HCT116 (cell line): ENCODE results near the gene GIN1. TPM values are rescaled to one million over a fixed set of nuclear protein-coding genes. Genes with fewer than 3 reads are reported as not detected.

ENCODE experiments used
- ATAC-seq: fragments of 200-7000 bp; cut with Tn5 transposase; 2 replicates; pipeline ENCODE4 v1.9.1; 2020; ENCODE audit warnings: mild to moderate bottlenecking, moderate library complexity
- Bru-seq: library from RNA; stranded (reverse); fragments of 400-500 nt; gene quantifications from one replicate; lab custom pipeline; 2021; lab: Mats Ljungman, UMichigan
- BruChase-seq, 2 experiments: library from RNA; stranded (reverse); fragments of 400-500 nt; gene quantifications; one replicate each; lab custom pipeline; 2021; lab: Mats Ljungman, UMichigan
- BruUV-seq: library from RNA; stranded (reverse); fragments of 400-500 nt; replicated peaks from 2 replicates; lab custom pipeline; 2021; lab: Mats Ljungman, UMichigan
- CTCF ChIA-PET: fragments of 300-600 bp; sonication (Branson Sonifier 250); formaldehyde crosslinking; loops from one replicate; lab custom pipeline; 2021; ENCODE audit warnings: antibody characterized with exemption; lab: Charles Lee
- POLR2A ChIA-PET: fragments of 300-600, 350-600 bp; sonication (Branson Sonifier 250); formaldehyde crosslinking; loops from one replicate; lab custom pipeline; 2021; ENCODE audit warnings: antibody characterized with exemption; lab: Charles Lee
- RAD21 ChIA-PET, 2 experiments: fragments of 300-600 bp; sonication (Branson Sonifier 250); formaldehyde crosslinking; loops; one replicate each; lab custom pipeline; 2023; ENCODE audit warnings: low total read pairs in 2 of 2; ENCODE audit not compliant: uncharacterized antibody in 2 of 2, unreplicated experiment in 2 of 2, low non-redundant PET in 1 of 2; lab: Charles Lee
- DNase-seq: peaks from one replicate; pipeline ENCODE4 v3.0.0-alpha.2; 2010; ENCODE audit warnings: low read depth, low spot score
- H2AFZ ChIP-seq: fragments of 200-600 bp; shearing (Covaris generic), sonication (generic); 2 replicates; pipeline ENCODE4 v1.6.1; 2017; ENCODE audit warnings: low read depth, mixed run types, mixed read lengths, antibody characterized with exemption, low read length; ENCODE audit not compliant: poor library complexity, severe bottlenecking
- H3K27ac ChIP-seq: 2 replicates; pipeline ENCODE4 v1.5.1; 2012; ENCODE audit warnings: low read depth, low read length
- H3K27me3 ChIP-seq: fragments of 200-600 bp; sonication (generic); 2 replicates; pipeline ENCODE4 v1.6.1; 2016; ENCODE audit warnings: mixed run types, low read length, mixed read lengths; ENCODE audit not compliant: insufficient read depth
- H3K36me3 ChIP-seq, 2 experiments: fragments of 200-500 bp in 1 of 2; fragments of 200-600 bp in 1 of 2; sonication (Bioruptor generic) in 1 of 2; sonication (generic) in 1 of 2; 2 replicates each; pipeline versions ENCODE4 v1.5.1 to v1.6.1; 2014 to 2016; ENCODE audit warnings: low read length in 2 of 2, inconsistent platforms in 1 of 2, mixed read lengths in 1 of 2, mixed run types in 1 of 2; ENCODE audit not compliant: insufficient read depth in 2 of 2, control insufficient read depth in 1 of 2
- H3K4me1 ChIP-seq, 2 experiments: fragments of 200-600 bp in 1 of 2; sonication (generic) in 1 of 2; 2 replicates each; pipeline versions ENCODE4 v1.5.1 to v1.6.1; 2012 to 2017; ENCODE audit warnings: low read length in 2 of 2, inconsistent platforms in 1 of 2, mild to moderate bottlenecking in 1 of 2, mixed read lengths in 1 of 2, mixed run types in 1 of 2, moderate library complexity in 1 of 2; ENCODE audit not compliant: insufficient read depth in 2 of 2, control insufficient read depth in 1 of 2
- H3K4me2 ChIP-seq: fragments of 200-600 bp; sonication (generic); 2 replicates; pipeline ENCODE4 v1.6.1; 2017; ENCODE audit warnings: mixed run types, low read length, mixed read lengths
- H3K4me3 ChIP-seq, 2 experiments: fragments of 200-600 bp in 1 of 2; sonication (generic) in 1 of 2; replicated peaks in 1 of 2; 2 replicates each; pipeline ENCODE4 v1.5.1; 2011 to 2016; ENCODE audit warnings: low read length in 2 of 2, control low read depth in 1 of 2, low read depth in 1 of 2, mild to moderate bottlenecking in 1 of 2, mixed read lengths in 1 of 2, mixed run types in 1 of 2
- H3K79me2 ChIP-seq: fragments of 200-600 bp; sonication (generic); 2 replicates; pipeline ENCODE4 v1.6.1; 2017; ENCODE audit warnings: mild to moderate bottlenecking, mixed run types, low read length, moderate library complexity, mixed read lengths; ENCODE audit not compliant: insufficient read depth
- H3K9ac ChIP-seq: fragments of 200-600 bp; sonication (generic); 2 replicates; pipeline ENCODE4 v1.6.1; 2016; ENCODE audit warnings: low read length, mixed read lengths
- H3K9me2 ChIP-seq: fragments of 200-600 bp; sonication (generic), shearing (Covaris generic); 2 replicates; pipeline ENCODE4 v1.6.1; 2017; ENCODE audit warnings: mixed run types, mild to moderate bottlenecking, moderate library complexity; ENCODE audit not compliant: insufficient read depth
- H3K9me3 ChIP-seq, 2 experiments: fragments of 200-500 bp in 1 of 2; fragments of 200-600 bp in 1 of 2; sonication (Bioruptor generic) in 1 of 2; sonication (generic) in 1 of 2; 2 replicates each; pipeline ENCODE4 v1.6.1; 2014 to 2017; ENCODE audit warnings: low read length in 2 of 2, mixed read lengths in 2 of 2, inconsistent platforms in 1 of 2, low read depth in 1 of 2, mild to moderate bottlenecking in 1 of 2, mixed run types in 1 of 2, moderate library complexity in 1 of 2; ENCODE audit not compliant: control insufficient read depth in 1 of 2, insufficient read depth in 1 of 2
- H4K20me1 ChIP-seq: fragments of 200-600 bp; sonication (generic), shearing (Covaris generic); 2 replicates; pipeline ENCODE4 v1.6.1; 2017; ENCODE audit warnings: mixed run types, mild to moderate bottlenecking, moderate library complexity; ENCODE audit not compliant: insufficient read depth
- ATF3 ChIP-seq: IDR thresholded peaks from 2 replicates; pipeline ENCODE4 v1.6.1; 2012
- ELF1 ChIP-seq: IDR thresholded peaks from 2 replicates; pipeline ENCODE4 v1.6.1; 2012; ENCODE audit warnings: low read depth, borderline replicate concordance
- EZH2phosphoT487 ChIP-seq: fragments of 200-600 bp; IDR thresholded peaks from 2 replicates; pipeline ENCODE4 v1.6.1; 2018; ENCODE audit warnings: antibody characterized with exemption, borderline replicate concordance
- JUND ChIP-seq: IDR thresholded peaks from 2 replicates; pipeline ENCODE4 v1.6.1; 2012
- POLR2A ChIP-seq: IDR thresholded peaks from 2 replicates; pipeline ENCODE4 v1.7.0; 2011; ENCODE audit warnings: borderline replicate concordance; ENCODE audit not compliant: insufficient read depth, insufficient read length; ENCODE audit errors: extremely low read depth
- POLR2AphosphoS5 ChIP-seq: IDR thresholded peaks from 2 replicates; pipeline ENCODE4 v1.6.1; 2011; ENCODE audit warnings: mild to moderate bottlenecking, low read depth, low read length, moderate library complexity
- REST ChIP-seq: IDR thresholded peaks from 2 replicates; pipeline ENCODE4 v1.6.1; 2012; ENCODE audit warnings: low read depth
- SIN3A ChIP-seq: IDR thresholded peaks from 2 replicates; pipeline ENCODE4 v1.6.1; 2012; ENCODE audit warnings: low read depth
- SP1 ChIP-seq: IDR thresholded peaks from 2 replicates; pipeline ENCODE4 v1.6.1; 2012; ENCODE audit warnings: low read depth
- SRF ChIP-seq: IDR thresholded peaks from 2 replicates; pipeline ENCODE4 v1.6.1; 2012; ENCODE audit warnings: low read depth
- TCF7L2 ChIP-seq: IDR thresholded peaks from 2 replicates; pipeline ENCODE4 v1.7.0; 2011; ENCODE audit warnings: borderline replicate concordance, inconsistent platforms; ENCODE audit not compliant: insufficient read depth, insufficient read length; ENCODE audit errors: extremely low read depth
- ZBTB33 ChIP-seq: IDR thresholded peaks from 2 replicates; pipeline ENCODE4 v1.6.1; 2011; ENCODE audit warnings: mild to moderate bottlenecking, low read length, moderate library complexity; ENCODE audit not compliant: insufficient replicate concordance; ENCODE audit errors: extremely low read depth
- intact Hi-C: fragments of 100-400 bp; cut with micrococcal nuclease; formaldehyde crosslinking; loops from 2 replicates; pipeline ENCODE4 v1.10.0; 2022
- long read RNA-seq: library from polyadenylated mRNA; unstranded; transcript quantifications from one replicate; pipeline ENCODE4 v2.0.0, GENCODE V29; 2021; ENCODE audit not compliant: unreplicated experiment
- polyA plus RNA-seq: library from polyadenylated mRNA; unstranded; fragments of >200 nt; gene quantifications from 2 replicates; pipeline ENCODE4 v1.2.1, GENCODE V29; 2012; ENCODE audit warnings: missing spikeins
- total RNA-seq: library from RNA; stranded (reverse); gene quantifications from one replicate; pipeline ENCODE4 v1.2.1, GENCODE V29; 2021; ENCODE audit not compliant: unreplicated experiment
- TF ChIP-seq, protein P1 (sequence below), 3 experiments: fragments of 200-600 bp in 1 of 3; sonication (generic) in 1 of 3; IDR thresholded peaks in 2 of 3; conservative IDR thresholded peaks in 1 of 3; 2 replicates each; pipeline ENCODE4 v1.5.1; 2012 to 2017; ENCODE audit warnings: low read depth in 2 of 3, low read length in 2 of 3, antibody characterized with exemption in 1 of 3, borderline replicate concordance in 1 of 3, control low read depth in 1 of 3, mild to moderate bottlenecking in 1 of 3, mixed read lengths in 1 of 3, mixed run types in 1 of 3, moderate library complexity in 1 of 3; ENCODE audit not compliant: insufficient read depth in 1 of 3

The GIN1 gene, protein sequence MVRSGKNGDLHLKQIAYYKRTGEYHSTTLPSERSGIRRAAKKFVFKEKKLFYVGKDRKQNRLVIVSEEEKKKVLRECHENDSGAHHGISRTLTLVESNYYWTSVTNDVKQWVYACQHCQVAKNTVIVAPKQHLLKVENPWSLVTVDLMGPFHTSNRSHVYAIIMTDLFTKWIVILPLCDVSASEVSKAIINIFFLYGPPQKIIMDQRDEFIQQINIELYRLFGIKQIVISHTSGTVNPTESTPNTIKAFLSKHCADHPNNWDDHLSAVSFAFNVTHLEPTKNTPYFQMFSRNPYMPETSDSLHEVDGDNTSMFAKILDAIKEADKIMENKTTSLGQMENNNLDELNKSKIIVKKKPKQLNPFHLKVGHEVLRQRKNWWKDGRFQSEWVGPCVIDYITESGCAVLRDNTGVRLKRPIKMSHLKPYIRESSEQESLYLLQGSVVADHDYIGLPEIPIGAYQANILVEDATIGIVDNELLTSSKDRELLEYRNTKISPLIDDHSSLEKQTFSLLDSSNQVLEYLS
- total RNA-seq (11.0 TPM), Bru-seq, nascent RNA (percentile 81 among the genes with signal in this experiment), BruChase-seq, experiment 1, labeled RNA remaining after a 6-hour chase (percentile 60 among the genes with signal in this experiment), BruChase-seq, experiment 2, labeled RNA remaining after a 2-hour chase (percentile 65 among the genes with signal in this experiment)
- polyA plus RNA-seq: 3.2 and 4.1 TPM in 2 replicates
- long read RNA-seq, transcript GIN1-201 (8 exons, 3,229 nt): major isoform, 8 of 12 reads
- long read RNA-seq, partial matches to known transcripts: 0 of 12 reads
- long read RNA-seq, other reads (novel, unspliced or antisense): 2 of 12 reads

DNA sequence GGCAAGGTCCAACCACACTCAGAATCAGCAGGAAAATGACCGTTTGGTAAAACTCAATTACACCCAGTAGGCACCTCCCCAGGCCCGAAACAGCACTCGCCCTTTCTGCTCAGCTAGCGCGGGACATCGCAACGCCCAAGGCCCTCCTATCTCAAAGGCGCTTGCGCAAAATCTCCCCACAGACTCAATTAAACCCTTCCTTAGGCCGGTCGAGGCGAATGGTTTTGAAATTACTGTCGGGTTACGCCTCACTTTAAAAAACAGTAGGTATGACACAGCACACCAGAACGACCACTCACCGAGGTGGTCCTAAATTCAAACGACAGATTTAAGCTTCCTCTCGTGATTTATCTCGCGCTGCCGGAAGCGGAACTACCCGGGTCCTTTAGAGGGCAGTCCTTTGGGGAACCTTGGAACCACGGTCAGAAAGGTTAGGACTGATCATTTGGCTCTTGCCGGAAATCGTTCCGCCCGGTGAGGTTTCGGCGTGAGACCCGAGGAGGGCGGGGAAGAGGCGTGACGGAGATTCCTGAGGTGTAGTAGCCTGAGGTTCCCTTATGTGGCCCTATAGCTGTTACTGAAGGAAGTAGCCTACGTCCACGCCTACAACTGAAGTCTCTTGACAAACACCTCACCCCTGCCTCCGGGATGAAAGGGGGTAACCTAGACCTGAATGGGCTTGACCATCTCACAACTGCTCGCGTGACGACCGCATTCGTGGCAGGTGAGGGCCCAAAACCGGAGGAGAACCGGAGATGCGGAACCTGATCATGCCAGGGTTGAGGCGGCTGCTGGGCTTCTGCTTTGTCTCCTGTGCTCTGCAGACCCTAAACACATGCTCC lies at the start of gene GIN1, which contains the start of gene PPIP5K2:
GIN1 (minus strand) TSS at position 374 of the 842 bp plus-strand sequence. CDS start 11,431 bp downstream, outside the sequence.
PPIP5K2 (plus strand) TSS at position 537 of the 842 bp plus-strand sequence. CDS start 9,289 bp downstream, outside the sequence.
- H3K9ac ChIP-seq: peak within 1 kb of the TSS; percentile 91
- no TSS peak for BruUV-seq
- H3K9me2 ChIP-seq: no peaks in the 10 kb centered on the region
- H3K27me3 ChIP-seq: no peaks in the 10 kb centered on the region
- ChIA-PET RAD21 (no interaction called here), POLR2A (interaction anchor here (0.8 to 1.4 kb wide), 5 partner anchors 9 to 138 kb away, joined by 3 to 5 read pairs (median 4); partner anchors contain the start of gene MACIR), CTCF (interaction anchor here (1.2 kb wide), 1 partner anchor 439 kb away, joined by 4 read pairs; no protein-coding TSS in a partner anchor)
- no peaks in the 10 kb centered on the region for H3K36me3 ChIP-seq
- peak within 1 kb of the TSS; percentile 93 for H3K27ac ChIP-seq
- H3K4me3 ChIP-seq: peak within 1 kb of the TSS; percentile 83 to 88
- DNase-seq: peak; percentile 99
- H3K4me2 ChIP-seq: peak within 1 kb of the TSS; percentile 85
- H4K20me1 ChIP-seq: no peaks in the 10 kb centered on the region
- no peaks in the 10 kb centered on the region for H3K9me3 ChIP-seq
- peak within 1 kb of the TSS; percentile 84 for H2AFZ ChIP-seq
- intact Hi-C loops: loop anchor here (10.0 kb wide), 1 partner anchor 345 kb away; no protein-coding TSS in a partner anchor
- H3K4me1 ChIP-seq: peaks cover 5 to 13% of the 10 kb centered on the region in 2 experiments; a peak in 3 of 4 replicates
- H3K79me2 ChIP-seq: peaks cover 80% of the 10 kb centered on the region
- peak; percentile 92 for ATAC-seq
- TF ChIP-seq EZH2phosphoT487 (no peak), ELF1 (peak; percentile 78), POLR2A (peak; percentile 42), ZBTB33 (peak; percentile 84), SIN3A (peak; percentile 92), SP1 (peak; percentile 88), POLR2AphosphoS5 (peak; percentile 76), REST (no peak), SRF (peak; percentile 95), ATF3 (no peak), JUND (no peak), TCF7L2 (peak; percentile 33)
- TF ChIP-seq, protein P1, sequence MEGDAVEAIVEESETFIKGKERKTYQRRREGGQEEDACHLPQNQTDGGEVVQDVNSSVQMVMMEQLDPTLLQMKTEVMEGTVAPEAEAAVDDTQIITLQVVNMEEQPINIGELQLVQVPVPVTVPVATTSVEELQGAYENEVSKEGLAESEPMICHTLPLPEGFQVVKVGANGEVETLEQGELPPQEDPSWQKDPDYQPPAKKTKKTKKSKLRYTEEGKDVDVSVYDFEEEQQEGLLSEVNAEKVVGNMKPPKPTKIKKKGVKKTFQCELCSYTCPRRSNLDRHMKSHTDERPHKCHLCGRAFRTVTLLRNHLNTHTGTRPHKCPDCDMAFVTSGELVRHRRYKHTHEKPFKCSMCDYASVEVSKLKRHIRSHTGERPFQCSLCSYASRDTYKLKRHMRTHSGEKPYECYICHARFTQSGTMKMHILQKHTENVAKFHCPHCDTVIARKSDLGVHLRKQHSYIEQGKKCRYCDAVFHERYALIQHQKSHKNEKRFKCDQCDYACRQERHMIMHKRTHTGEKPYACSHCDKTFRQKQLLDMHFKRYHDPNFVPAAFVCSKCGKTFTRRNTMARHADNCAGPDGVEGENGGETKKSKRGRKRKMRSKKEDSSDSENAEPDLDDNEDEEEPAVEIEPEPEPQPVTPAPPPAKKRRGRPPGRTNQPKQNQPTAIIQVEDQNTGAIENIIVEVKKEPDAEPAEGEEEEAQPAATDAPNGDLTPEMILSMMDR (IDR thresholded peaks at IDR 0.05 in 2 of 3, conservative IDR thresholded peaks at IDR 0.05 in 1 of 3; ENCODE audit: borderline replicate concordance in 1 of 3, insufficient read depth in 1 of 3, low read depth in 2 of 3, low read length in 2 of 3): no peak
